K562 (cell line): Measurements from ENCODE around the gene ATXN1. TPM values are rescaled to one million over a fixed set of nuclear protein-coding genes. Genes with fewer than 3 reads are reported as not detected.

Experiments
- NR2F6 ChIP-seq: fragments of 450-650 bp; formaldehyde crosslinking; IDR thresholded peaks from 2 replicates; pipeline ENCODE4 v1.4.0; 2020; ENCODE audit warnings: mild to moderate bottlenecking
- OTX1 ChIP-seq: fragments of 450-650 bp; formaldehyde crosslinking; IDR thresholded peaks from 2 replicates; pipeline ENCODE4 v1.4.0; 2022; ENCODE audit warnings: mild to moderate bottlenecking
- PML ChIP-seq: IDR thresholded peaks from 2 replicates; pipeline ENCODE4 v1.6.1; 2012; ENCODE audit warnings: low read length, inconsistent platforms
- TAF7 ChIP-seq: fragments of 450-650 bp; IDR thresholded peaks from 2 replicates; pipeline ENCODE4 v1.6.1; 2016; ENCODE audit warnings: missing genetic modification characterization, missing compliant biosample characterization
- TARDBP ChIP-seq: fragments of 450-650 bp; IDR thresholded peaks from 2 replicates; pipeline ENCODE4 v1.6.1; 2016
- USF2 ChIP-seq: sonication (generic); formaldehyde crosslinking; IDR thresholded peaks from 2 replicates; pipeline ENCODE4 v1.5.0; 2020; ENCODE audit warnings: missing genetic modification reagents
- ZBTB1 ChIP-seq: sonication (generic); formaldehyde crosslinking; IDR thresholded peaks from 2 replicates; pipeline ENCODE4 v1.8.1; 2023; ENCODE audit warnings: missing genetic modification reagents, low read depth, mild to moderate bottlenecking, borderline replicate concordance
- ZC3H11A ChIP-seq: IDR thresholded peaks from 2 replicates; pipeline ENCODE4 v1.6.1; 2012; ENCODE audit warnings: low read depth, low read length, improper control_type of control experiment
- polyA plus RNA-seq, 8 experiments: library from polyadenylated mRNA; depleted of rRNA in 4 of 8; stranded (reverse) in 5 of 8; unstranded in 3 of 8; fragments of >200 nt; fragmentation: Nextera tagmentation in 2 of 8; fragmentation: Illumina TruSeq in 1 of 8; extraction: Ambion mirVana in 2 of 8; extraction: Trizol in 1 of 8; gene quantifications; 2 replicates each; pipeline versions ENCODE4 v1.2.1 to v1.2.3, GENCODE V29; 2011 to 2014; ENCODE audit warnings: inconsistent platforms in 1 of 8, missing spikeins in 1 of 8
- total RNA-seq, 7 experiments: library from RNA; depleted of rRNA in 6 of 7; stranded (reverse); fragments of >200 nt in 6 of 7; fragmentation: Illumina TruSeq in 2 of 7; extraction: Trizol in 2 of 7; gene quantifications; 2 replicates each; pipeline versions ENCODE4 v1.2.1 to v1.2.3, GENCODE V29; 2011 to 2021; ENCODE audit warnings: low replicate concordance in 1 of 7
- TF ChIP-seq, protein P1 (sequence below): sonication (generic); IDR thresholded peaks from 2 replicates; pipeline ENCODE4 v1.6.1; 2016
- TF ChIP-seq, protein P2 (sequence below): fragments of 450-650 bp; IDR thresholded peaks from 2 replicates; pipeline ENCODE4 v1.6.1; 2016; ENCODE audit warnings: low read depth, mild to moderate bottlenecking, moderate library complexity
- TF ChIP-seq, protein P3 (sequence below): sonication (generic); formaldehyde crosslinking; IDR thresholded peaks from 2 replicates; pipeline ENCODE4 v1.9.0; 2022; ENCODE audit warnings: mild to moderate bottlenecking, missing genetic modification reagents
- TF ChIP-seq, protein P4 (sequence below): fragments of 450-650 bp; IDR thresholded peaks from 2 replicates; pipeline ENCODE4 v1.6.1; 2017; ENCODE audit warnings: mild to moderate bottlenecking, moderate library complexity
- TF ChIP-seq, protein P5 (sequence below): fragments of 250-450 bp; sonication (Bioruptor Pico); IDR thresholded peaks from 2 replicates; pipeline ENCODE4 v1.4.0; 2020
- TF ChIP-seq, protein P6 (sequence below): fragments of 450-650 bp; IDR thresholded peaks from 2 replicates; pipeline ENCODE4 v1.6.1; 2016
- TF ChIP-seq, protein P7 (sequence below): fragments of 450-650 bp; formaldehyde crosslinking; IDR thresholded peaks from 2 replicates; pipeline ENCODE4 v1.4.0; 2022; ENCODE audit warnings: missing genetic modification characterization

Gene ATXN1
- total and polyA plus RNA-seq, 9 of the 15 experiments (the other 6 are each of a cell fraction or from before 2014, with no cell fraction given), result under 0.01 to 1.2 (median 0.58) TPM

DNA sequence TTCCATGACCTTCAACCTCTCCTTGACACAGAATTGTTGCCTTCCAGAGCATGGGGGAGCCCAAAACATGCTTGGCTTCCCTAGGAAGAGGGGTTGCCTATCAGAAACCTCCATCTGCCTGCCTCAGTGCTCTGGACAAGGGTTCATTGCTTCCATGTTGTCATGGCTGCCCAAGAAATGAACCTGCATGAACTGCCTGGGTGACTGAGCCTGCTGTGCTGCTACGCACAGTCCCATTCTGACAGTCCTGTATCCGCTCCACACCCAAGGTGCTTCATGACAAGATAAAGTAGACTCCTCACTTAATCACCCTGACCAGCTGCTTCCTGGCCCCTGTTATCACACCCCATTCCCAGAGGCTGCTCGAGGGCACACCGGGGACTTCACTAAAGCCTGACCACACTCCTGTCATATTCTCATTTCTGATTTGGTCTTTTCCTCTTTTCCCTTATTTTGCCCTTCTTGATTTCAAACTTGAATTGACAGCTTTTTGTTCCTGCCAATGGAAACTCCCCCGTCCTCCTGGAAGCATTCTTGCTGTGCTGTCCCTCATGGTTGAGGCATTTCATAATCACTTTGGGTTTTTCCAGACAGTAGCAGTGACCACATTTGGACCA lies 491.0 kb downstream of the ATXN1 start (continued):
- TF ChIP-seq, protein P1, sequence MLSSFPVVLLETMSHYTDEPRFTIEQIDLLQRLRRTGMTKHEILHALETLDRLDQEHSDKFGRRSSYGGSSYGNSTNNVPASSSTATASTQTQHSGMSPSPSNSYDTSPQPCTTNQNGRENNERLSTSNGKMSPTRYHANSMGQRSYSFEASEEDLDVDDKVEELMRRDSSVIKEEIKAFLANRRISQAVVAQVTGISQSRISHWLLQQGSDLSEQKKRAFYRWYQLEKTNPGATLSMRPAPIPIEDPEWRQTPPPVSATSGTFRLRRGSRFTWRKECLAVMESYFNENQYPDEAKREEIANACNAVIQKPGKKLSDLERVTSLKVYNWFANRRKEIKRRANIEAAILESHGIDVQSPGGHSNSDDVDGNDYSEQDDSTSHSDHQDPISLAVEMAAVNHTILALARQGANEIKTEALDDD, result peak; percentile 63
- TF ChIP-seq, protein P2, sequence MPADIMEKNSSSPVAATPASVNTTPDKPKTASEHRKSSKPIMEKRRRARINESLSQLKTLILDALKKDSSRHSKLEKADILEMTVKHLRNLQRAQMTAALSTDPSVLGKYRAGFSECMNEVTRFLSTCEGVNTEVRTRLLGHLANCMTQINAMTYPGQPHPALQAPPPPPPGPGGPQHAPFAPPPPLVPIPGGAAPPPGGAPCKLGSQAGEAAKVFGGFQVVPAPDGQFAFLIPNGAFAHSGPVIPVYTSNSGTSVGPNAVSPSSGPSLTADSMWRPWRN, result peak; percentile 47; the same call in 1 of the 2 replicates
- TF ChIP-seq ZBTB1 (CRISPR knock-in tag) (no peak), NR2F6 (no peak), TARDBP (peak; percentile 93), ZC3H11A (no peak), TAF7 (no peak), OTX1 (CRISPR knock-in tag) (peak; percentile 72), USF2 (CRISPR knock-in tag) (no peak), PML (peak; percentile 95)
- TF ChIP-seq, protein P3, sequence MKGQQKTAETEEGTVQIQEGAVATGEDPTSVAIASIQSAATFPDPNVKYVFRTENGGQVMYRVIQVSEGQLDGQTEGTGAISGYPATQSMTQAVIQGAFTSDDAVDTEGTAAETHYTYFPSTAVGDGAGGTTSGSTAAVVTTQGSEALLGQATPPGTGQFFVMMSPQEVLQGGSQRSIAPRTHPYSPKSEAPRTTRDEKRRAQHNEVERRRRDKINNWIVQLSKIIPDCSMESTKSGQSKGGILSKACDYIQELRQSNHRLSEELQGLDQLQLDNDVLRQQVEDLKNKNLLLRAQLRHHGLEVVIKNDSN, result no peak
- TF ChIP-seq, protein P4, sequence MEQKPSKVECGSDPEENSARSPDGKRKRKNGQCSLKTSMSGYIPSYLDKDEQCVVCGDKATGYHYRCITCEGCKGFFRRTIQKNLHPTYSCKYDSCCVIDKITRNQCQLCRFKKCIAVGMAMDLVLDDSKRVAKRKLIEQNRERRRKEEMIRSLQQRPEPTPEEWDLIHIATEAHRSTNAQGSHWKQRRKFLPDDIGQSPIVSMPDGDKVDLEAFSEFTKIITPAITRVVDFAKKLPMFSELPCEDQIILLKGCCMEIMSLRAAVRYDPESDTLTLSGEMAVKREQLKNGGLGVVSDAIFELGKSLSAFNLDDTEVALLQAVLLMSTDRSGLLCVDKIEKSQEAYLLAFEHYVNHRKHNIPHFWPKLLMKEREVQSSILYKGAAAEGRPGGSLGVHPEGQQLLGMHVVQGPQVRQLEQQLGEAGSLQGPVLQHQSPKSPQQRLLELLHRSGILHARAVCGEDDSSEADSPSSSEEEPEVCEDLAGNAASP, result no peak
- TF ChIP-seq, protein P5, sequence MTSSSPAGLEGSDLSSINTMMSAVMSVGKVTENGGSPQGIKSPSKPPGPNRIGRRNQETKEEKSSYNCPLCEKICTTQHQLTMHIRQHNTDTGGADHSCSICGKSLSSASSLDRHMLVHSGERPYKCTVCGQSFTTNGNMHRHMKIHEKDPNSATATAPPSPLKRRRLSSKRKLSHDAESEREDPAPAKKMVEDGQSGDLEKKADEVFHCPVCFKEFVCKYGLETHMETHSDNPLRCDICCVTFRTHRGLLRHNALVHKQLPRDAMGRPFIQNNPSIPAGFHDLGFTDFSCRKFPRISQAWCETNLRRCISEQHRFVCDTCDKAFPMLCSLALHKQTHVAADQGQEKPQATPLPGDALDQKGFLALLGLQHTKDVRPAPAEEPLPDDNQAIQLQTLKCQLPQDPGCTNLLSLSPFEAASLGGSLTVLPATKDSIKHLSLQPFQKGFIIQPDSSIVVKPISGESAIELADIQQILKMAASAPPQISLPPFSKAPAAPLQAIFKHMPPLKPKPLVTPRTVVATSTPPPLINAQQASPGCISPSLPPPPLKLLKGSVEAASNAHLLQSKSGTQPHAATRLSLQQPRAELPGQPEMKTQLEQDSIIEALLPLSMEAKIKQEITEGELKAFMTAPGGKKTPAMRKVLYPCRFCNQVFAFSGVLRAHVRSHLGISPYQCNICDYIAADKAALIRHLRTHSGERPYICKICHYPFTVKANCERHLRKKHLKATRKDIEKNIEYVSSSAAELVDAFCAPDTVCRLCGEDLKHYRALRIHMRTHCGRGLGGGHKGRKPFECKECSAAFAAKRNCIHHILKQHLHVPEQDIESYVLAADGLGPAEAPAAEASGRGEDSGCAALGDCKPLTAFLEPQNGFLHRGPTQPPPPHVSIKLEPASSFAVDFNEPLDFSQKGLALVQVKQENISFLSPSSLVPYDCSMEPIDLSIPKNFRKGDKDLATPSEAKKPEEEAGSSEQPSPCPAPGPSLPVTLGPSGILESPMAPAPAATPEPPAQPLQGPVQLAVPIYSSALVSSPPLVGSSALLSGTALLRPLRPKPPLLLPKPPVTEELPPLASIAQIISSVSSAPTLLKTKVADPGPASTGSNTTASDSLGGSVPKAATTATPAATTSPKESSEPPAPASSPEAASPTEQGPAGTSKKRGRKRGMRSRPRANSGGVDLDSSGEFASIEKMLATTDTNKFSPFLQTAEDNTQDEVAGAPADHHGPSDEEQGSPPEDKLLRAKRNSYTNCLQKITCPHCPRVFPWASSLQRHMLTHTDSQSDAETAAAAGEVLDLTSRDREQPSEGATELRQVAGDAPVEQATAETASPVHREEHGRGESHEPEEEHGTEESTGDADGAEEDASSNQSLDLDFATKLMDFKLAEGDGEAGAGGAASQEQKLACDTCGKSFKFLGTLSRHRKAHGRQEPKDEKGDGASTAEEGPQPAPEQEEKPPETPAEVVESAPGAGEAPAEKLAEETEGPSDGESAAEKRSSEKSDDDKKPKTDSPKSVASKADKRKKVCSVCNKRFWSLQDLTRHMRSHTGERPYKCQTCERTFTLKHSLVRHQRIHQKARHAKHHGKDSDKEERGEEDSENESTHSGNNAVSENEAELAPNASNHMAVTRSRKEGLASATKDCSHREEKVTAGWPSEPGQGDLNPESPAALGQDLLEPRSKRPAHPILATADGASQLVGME (CRISPR knock-in tag), result no peak; the same call in 1 of the 2 replicates
- TF ChIP-seq, protein P6, sequence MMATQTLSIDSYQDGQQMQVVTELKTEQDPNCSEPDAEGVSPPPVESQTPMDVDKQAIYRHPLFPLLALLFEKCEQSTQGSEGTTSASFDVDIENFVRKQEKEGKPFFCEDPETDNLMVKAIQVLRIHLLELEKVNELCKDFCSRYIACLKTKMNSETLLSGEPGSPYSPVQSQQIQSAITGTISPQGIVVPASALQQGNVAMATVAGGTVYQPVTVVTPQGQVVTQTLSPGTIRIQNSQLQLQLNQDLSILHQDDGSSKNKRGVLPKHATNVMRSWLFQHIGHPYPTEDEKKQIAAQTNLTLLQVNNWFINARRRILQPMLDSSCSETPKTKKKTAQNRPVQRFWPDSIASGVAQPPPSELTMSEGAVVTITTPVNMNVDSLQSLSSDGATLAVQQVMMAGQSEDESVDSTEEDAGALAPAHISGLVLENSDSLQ, result peak; percentile 78
- TF ChIP-seq, protein P7, sequence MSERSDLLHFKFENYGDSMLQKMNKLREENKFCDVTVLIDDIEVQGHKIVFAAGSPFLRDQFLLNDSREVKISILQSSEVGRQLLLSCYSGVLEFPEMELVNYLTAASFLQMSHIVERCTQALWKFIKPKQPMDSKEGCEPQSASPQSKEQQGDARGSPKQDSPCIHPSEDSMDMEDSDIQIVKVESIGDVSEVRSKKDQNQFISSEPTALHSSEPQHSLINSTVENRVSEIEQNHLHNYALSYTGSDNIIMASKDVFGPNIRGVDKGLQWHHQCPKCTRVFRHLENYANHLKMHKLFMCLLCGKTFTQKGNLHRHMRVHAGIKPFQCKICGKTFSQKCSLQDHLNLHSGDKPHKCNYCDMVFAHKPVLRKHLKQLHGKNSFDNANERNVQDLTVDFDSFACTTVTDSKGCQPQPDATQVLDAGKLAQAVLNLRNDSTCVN (CRISPR knock-in tag), result no peak
